ENCODE measurements around the gene DPH5.

Gene DPH5

DNA sequence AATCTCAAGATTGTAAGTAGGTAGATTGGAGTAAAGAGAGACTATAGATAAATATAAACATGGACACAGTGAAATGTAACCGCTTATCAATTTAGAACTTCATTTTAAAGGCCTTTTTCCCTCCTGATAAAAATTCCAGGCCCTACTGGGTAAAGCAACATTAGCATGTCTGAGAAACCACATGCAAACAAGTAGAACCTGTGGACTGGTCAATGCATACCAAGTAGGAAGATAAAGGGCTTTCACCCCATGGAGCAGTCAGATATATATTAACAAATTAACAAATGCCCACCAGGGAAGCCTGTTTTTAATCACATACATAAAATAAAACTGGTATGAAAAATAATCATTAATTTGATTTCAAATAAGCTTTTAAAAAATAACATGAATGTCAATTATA lies 8.1 kb downstream of the DPH5 start:
- H3K4me3 ChIP-seq (ENCODE audit: insufficient read depth, low read length, poor library complexity, severe bottlenecking), result no peak overlapping the region

DNA sequence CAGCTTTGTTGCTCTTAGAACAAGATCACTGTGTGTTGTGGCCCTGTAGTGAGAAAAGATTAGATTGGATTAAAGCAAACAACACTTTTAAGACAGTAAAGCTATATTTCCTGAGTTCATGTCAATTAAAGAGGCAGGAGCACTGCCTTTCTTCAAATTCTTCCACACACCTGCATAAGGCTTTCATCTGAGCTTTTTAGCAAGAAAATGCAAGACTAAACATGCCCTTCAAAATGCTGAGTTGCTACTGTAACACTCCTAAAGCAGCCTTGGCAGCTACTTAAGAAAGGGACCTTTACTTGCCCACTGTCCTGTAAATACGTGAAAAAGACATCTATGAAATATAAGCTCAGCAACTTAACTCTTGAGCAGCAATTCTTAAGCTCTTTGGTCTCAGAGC lies 11.8 kb downstream of the DPH5 start:
- no peaks in the 10 kb centered on the region for H3K27me3 ChIP-seq (ENCODE audit: low read length)
- no peak overlapping the region for H3K9ac ChIP-seq (ENCODE audit: low read length)
- no peak overlapping the region for H3K27ac ChIP-seq (ENCODE audit: low read depth, low read length)
- H3K36me3 ChIP-seq (ENCODE audit: low read length), result peaks cover 29% of the 10 kb centered on the region; the same call in 1 of the 2 replicates
- H3F3A ChIP-seq (ENCODE audit: insufficient read depth), result no peaks in the 10 kb centered on the region
- no peaks in the 10 kb centered on the region for H3K9me3 ChIP-seq (ENCODE audit: insufficient read depth, low read length)
- TF ChIP-seq CTCF (IDR thresholded peaks at IDR 0.05; ENCODE audit: insufficient read depth, low read length, poor library complexity, severe bottlenecking) (no peak), EZH2phosphoT487 (conservative IDR thresholded peaks at IDR 0.05; ENCODE audit: low read length) (no peak)
- no peak overlapping the region for H2AFZ ChIP-seq (ENCODE audit: low read depth, low read length, severe bottlenecking)
- no peak overlapping the region for H3K4me2 ChIP-seq (ENCODE audit: low read depth, low read length, poor library complexity, severe bottlenecking)
- no peaks in the 10 kb centered on the region for H3K79me2 ChIP-seq (ENCODE audit: insufficient read depth, low read length)
- H3K4me3 ChIP-seq (ENCODE audit: insufficient read depth, low read length, poor library complexity, severe bottlenecking), result no peak overlapping the region
- H3K9me2 ChIP-seq (replicated peaks; ENCODE audit: insufficient read depth, low read length), result no peaks in the 10 kb centered on the region
- no peaks in the 10 kb centered on the region for H4K20me1 ChIP-seq (ENCODE audit: low read depth, low read length)

More for the DNA sequence above, 8.1 kb downstream of the DPH5 start:
- TF ChIP-seq CTCF (IDR thresholded peaks at IDR 0.05; ENCODE audit: insufficient read depth, low read length, poor library complexity, severe bottlenecking) (no peak), EZH2phosphoT487 (conservative IDR thresholded peaks at IDR 0.05; ENCODE audit: low read length) (no peak)
- Histone ChIP-seq H3K4me2 (ENCODE audit: low read depth, low read length, poor library complexity, severe bottlenecking) (no peak overlapping the region), H3K79me2 (ENCODE audit: insufficient read depth, low read length) (no peaks in the 10 kb centered on the region), H3K9me3 (ENCODE audit: insufficient read depth, low read length) (no peaks in the 10 kb centered on the region), H4K20me1 (ENCODE audit: low read depth, low read length) (no peaks in the 10 kb centered on the region), H3K27me3 (ENCODE audit: low read length) (no peaks in the 10 kb centered on the region), H3K27ac (ENCODE audit: low read depth, low read length) (no peak overlapping the region), H2AFZ (ENCODE audit: low read depth, low read length, severe bottlenecking) (no peak overlapping the region), H3K36me3 (ENCODE audit: low read length) (peaks cover 32% of the 10 kb centered on the region; the same call in 1 of the 2 replicates), H3F3A (ENCODE audit: insufficient read depth) (no peaks in the 10 kb centered on the region), H3K9me2 (replicated peaks; ENCODE audit: insufficient read depth, low read length) (no peaks in the 10 kb centered on the region), H3K9ac (ENCODE audit: low read length) (no peak overlapping the region)

GRCh38 chr1:101008229-101008834 lies 17.3 kb downstream of the DPH5 start:
- Histone ChIP-seq H3K79me2 (ENCODE audit: insufficient read depth, low read length) (no peaks in the 10 kb centered on the region), H2AFZ (ENCODE audit: low read depth, low read length, severe bottlenecking) (no peak overlapping the region), H3K27me3 (ENCODE audit: low read length) (no peaks in the 10 kb centered on the region), H3K9ac (ENCODE audit: low read length) (no peak overlapping the region), H3K4me3 (ENCODE audit: insufficient read depth, low read length, poor library complexity, severe bottlenecking) (no peak overlapping the region), H3K36me3 (ENCODE audit: low read length) (0 out of 2 replicates have a peak, but pooled peaks cover 16% of the 10 kb centered on the region), H3K9me2 (replicated peaks; ENCODE audit: insufficient read depth, low read length) (no peaks in the 10 kb centered on the region), H3K9me3 (ENCODE audit: insufficient read depth, low read length) (no peaks in the 10 kb centered on the region), H3K4me2 (ENCODE audit: low read depth, low read length, poor library complexity, severe bottlenecking) (no peak overlapping the region), H3F3A (ENCODE audit: insufficient read depth) (no peaks in the 10 kb centered on the region), H3K27ac (ENCODE audit: low read depth, low read length) (no peak overlapping the region), H4K20me1 (ENCODE audit: low read depth, low read length) (no peaks in the 10 kb centered on the region)
- TF ChIP-seq CTCF (IDR thresholded peaks at IDR 0.05; ENCODE audit: insufficient read depth, low read length, poor library complexity, severe bottlenecking) (no peak), EZH2phosphoT487 (conservative IDR thresholded peaks at IDR 0.05; ENCODE audit: low read length) (no peak)

Data from SU-DHL-6 (cell line).